Measurements from ENCODE around the gene TRNP1.
A peak's percentile ranks its signal among the peaks of the same experiment; 100 is the strongest.

Gene TRNP1

GRCh38 chr1:27031235-27032118, 38.0 kb downstream of the TRNP1 start:
- DNase-seq = no peak

DNA sequence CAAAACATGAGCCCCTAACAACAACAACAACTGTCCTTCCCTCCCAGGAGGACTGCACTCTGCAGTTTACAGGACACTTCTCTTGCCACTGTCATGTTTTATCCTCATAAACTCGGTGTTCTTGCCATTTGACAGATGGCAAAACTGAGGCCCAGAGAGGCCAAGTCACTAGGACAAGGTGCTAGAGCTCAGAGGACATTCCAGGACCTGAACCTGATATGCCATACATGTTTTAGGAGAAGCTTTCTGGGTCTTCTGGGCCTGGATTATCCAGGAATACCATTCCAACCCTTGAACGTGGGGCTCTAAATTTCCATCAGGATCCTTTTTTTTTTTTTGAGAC, 38.6 kb downstream of the TRNP1 start:
- DNase-seq = no peak

- DNase-seq = no peak
Observed at GRCh38 chr1:27033043-27033746, 39.7 kb downstream of the TRNP1 start.

DNA sequence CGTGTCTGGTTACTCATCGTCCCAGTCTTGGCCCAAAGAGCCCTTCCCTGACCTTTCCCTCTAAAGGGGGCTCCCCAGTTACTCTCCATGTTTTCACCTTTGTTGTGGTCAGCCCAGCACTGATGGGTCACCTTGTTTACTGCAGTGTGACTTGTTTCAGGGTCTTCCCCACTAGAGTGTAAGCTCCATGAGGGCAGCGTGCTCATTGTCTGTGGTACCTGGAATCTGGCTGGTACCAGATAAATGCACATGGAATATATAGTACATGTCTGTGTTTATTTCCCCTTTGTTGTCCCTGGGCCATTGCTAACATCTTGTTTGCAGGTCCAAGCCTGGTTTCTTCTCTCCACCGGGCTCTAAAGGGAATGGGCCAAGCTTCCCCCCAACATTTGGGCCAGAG, 41.9 kb downstream of the TRNP1 start:
- no peak for DNase-seq

- no peak for DNase-seq
Observed at GRCh38 chr1:27036718-27037117, 43.2 kb downstream of the TRNP1 start.

DNA sequence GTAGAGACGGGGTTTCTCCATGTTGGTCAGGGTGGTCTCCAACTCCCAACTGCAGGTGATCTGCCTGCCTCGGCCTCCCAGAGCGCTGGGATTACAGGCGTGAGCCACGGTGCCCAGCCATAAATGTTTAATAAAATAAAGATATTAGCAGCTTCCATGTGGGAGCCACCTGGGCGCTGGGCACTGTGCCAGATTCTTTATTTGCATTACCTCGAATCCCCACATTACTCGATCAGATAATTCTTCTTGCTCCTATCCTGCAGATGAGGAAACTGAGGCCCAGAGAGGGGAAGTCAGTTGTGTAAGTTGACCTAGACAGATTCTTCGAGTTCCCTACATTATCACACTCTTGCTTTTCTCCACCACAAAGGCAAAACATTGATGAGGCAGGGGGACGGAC, 44.0 kb downstream of the TRNP1 start:
- no peak for DNase-seq

DNA sequence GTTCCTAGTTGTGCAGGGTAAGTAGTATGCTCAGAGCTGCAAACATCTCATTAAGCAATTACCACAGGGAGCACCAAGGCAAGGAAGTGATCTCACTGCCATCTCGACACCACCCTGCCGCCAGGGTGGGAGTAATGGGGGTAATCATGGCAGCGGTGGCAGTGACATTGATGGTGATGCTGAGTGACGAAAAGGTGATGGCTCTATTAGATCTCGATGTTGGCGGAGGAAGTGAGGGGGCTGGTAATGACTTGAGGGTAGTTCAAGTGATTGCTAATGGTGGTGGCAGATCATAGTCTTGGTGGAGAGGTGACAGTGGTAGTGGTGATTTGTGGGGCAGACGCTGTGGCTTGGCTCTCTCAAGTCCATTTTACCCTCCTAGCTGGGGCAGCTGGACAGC, 44.5 kb downstream of the TRNP1 start:
- DNase-seq = no peak

- DNase-seq = no peak
Observed at GRCh38 chr1:27042670-27043069, 49.2 kb downstream of the TRNP1 start.

DNA sequence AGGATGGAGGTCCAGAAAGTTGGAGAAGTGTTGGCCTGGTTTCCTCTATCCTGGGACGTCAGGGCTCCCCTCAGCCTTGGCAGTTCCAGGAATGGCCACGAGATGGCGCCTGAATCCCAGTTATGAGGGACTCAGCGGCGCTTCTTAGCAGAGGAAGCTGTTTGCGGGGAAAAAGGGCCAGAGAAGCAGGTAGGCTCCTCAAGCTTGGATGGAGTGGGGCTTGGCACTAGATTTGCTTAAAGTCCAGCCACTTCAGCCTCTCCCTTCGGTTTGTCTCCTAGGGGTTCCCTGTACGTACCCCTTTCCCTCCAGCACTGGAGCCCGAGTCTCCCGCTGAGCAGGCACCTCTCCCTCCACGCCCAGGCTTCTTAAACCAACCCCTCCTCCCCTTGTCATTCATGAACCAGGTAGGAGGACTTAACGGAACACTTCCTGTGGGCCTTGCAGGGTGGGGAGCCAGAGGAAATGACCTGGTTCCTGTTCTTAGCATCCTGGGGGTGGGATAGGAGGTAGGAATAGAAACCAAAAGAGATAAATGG, 51.2 kb downstream of the TRNP1 start:
- DNase-seq = peak; percentile 27

DNA sequence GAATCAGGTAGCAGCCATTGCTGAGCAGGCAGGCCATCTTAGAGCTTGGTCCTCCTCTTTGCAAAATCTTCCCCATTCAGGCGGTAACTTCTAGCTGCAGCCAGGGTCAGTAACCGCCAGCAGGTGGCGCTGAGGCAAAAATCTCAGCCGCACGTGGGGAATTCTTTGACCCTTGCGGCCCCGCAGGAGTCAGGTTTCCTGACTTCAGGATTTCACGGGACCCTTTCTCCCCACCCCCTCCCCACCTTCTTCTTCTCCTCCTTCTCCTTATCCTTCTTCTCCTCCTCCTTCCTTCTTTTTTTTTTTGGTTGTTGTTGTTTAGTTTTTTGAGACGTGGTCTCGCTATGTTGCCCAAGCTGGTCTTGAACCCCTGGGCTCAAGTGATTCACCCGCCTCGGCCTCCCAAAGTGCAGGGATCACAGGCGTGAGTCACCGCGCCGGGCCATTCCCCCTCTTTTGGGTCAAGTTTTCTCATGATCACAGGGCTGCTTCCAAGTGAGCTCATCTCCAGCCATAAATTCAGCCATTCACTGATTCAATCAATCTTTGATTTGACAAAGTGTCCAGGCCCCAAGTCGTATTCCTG, 52.6 kb downstream of the TRNP1 start:
- DNase-seq = peak; percentile 19

DNA sequence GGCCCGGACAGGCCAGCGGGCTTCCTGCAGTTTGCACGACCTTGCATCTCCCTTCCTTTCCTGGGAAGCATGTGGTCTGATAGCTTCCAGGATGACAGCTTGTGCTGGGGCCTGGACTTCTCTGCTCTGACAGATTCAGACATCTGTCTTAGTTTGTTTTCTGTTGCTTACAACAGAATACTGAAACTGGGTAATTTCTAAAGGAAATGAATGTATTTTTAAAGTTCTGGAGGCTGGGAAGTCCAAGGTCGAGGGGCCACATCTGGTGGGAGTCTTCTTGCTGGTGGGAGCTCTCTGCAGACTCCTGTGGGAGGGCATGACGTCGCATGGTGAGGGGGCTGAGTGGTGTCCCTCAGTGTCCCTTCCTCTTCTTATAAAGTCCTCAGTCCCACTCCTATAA, 54.4 kb downstream of the TRNP1 start:
- no peak for DNase-seq

DNA sequence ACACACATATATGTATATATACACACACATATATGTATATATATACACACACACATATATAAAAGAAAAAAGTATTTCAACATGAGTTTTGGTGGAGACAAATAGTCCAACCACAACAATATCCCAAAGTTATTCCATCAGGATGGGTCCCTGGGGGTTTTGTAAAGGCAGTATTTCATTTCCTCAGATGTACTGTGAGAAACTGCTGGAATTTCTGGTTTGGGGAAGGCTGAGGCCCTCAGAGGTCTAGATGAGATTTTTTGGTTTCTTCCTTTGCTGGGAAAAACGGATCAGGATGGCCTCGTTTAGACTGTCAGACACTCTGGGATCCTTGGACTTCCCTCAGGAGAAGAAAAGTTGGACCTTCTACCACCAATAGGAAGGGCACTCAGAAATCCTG, 55.6 kb downstream of the TRNP1 start:
- DNase-seq = no peak

- no peak for DNase-seq
Observed at GRCh38 chr1:27049607-27050006, 56.1 kb downstream of the TRNP1 start.

Measured in NCI-H446 treated with DMSO at 0.1 percent for 48 hours (cell line).